H1 (cell line): ENCODE measurements around the gene PRR23E.

Source experiments
- CEBPB ChIP-seq: IDR thresholded peaks from 2 replicates; pipeline ENCODE4 v1.6.1; 2012; ENCODE audit warnings: low read depth, low read length
- EP300 ChIP-seq, 2 experiments: IDR thresholded peaks; 1 replicate in 1 of 2; 2 replicates in 1 of 2; pipeline ENCODE4 v1.6.1; 2011 to 2012; ENCODE audit warnings: low read depth in 2 of 2, low read length in 2 of 2, mild to moderate bottlenecking in 2 of 2, borderline replicate concordance in 1 of 2, inconsistent platforms in 1 of 2, moderate library complexity in 1 of 2
- EZH2 ChIP-seq: fragments of 200-600 bp; sonication (generic); IDR thresholded peaks from 2 replicates; pipeline ENCODE4 v1.7.1; 2012; ENCODE audit warnings: low read depth, mild to moderate bottlenecking, moderate library complexity, low read length, inconsistent platforms; ENCODE audit not compliant: severe bottlenecking
- HDAC2 ChIP-seq, 2 experiments: fragments of 300-600 bp in 1 of 2; sonication (generic) in 1 of 2; IDR thresholded peaks; 2 replicates each; pipeline ENCODE4 v1.6.1; 2011 to 2012; ENCODE audit warnings: low read depth in 2 of 2, low read length in 2 of 2, mild to moderate bottlenecking in 2 of 2, moderate library complexity in 2 of 2, borderline replicate concordance in 1 of 2, inconsistent platforms in 1 of 2
- JUND ChIP-seq: IDR thresholded peaks from 2 replicates; pipeline ENCODE4 v1.6.1; 2011; ENCODE audit warnings: mild to moderate bottlenecking, improper control_type of control experiment, low read length
- POLR2A ChIP-seq, 2 experiments: IDR thresholded peaks; 1 replicate in 1 of 2; 2 replicates in 1 of 2; pipeline ENCODE4 v1.6.1; 2011; ENCODE audit warnings: low read depth in 2 of 2, low read length in 2 of 2, mild to moderate bottlenecking in 2 of 2; ENCODE audit errors: control extremely low read depth in 1 of 2
- RBBP5 ChIP-seq: IDR thresholded peaks from 2 replicates; pipeline ENCODE4 v1.7.1; 2012; ENCODE audit warnings: low read depth, mild to moderate bottlenecking, inconsistent platforms, low read length, moderate library complexity, borderline replicate concordance
- TF ChIP-seq, protein P1 (sequence below), 3 experiments: IDR thresholded peaks; 1 replicate in 2 of 3; 2 replicates in 1 of 3; pipeline versions ENCODE4 v1.5.1 to v1.6.1; 2011; ENCODE audit warnings: low read length in 3 of 3, mild to moderate bottlenecking in 3 of 3, inconsistent platforms in 2 of 3, low read depth in 1 of 3, moderate library complexity in 1 of 3; ENCODE audit not compliant: insufficient read depth in 1 of 3; ENCODE audit errors: control extremely low read depth in 1 of 3
- TF ChIP-seq, protein P2 (sequence below): IDR thresholded peaks from 2 replicates; pipeline ENCODE4 v1.6.1; 2012; ENCODE audit warnings: inconsistent platforms

DNA sequence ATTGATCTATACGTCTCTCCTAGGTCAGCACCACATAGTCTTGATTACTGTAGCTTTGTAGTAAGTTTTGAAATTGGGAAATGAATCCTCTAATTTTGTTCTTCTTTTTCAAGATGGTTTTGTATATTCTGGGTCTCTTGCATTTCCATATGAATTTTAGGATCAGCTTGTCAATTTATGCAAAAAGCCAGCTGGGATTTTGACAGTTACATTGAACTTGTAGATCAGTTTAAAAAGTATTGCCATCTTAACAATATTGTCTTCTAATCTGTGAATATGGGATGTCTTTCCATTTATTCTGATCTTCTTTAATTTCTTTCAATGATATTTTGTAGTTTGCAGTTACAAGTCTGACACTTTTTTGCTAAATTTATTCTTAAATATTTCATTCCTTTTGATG, 5.6 kb upstream of the PRR23E start:
- TF ChIP-seq JUND (no peak), POLR2A (IDR thresholded peaks at IDR 0.05; ENCODE audit: control extremely low read depth in 1 of 2, low read depth in 2 of 2, low read length in 2 of 2) (no peak), EZH2 (no peak), CEBPB (no peak), RBBP5 (no peak), HDAC2 (IDR thresholded peaks at IDR 0.05; ENCODE audit: borderline replicate concordance in 1 of 2, low read depth in 2 of 2, low read length in 2 of 2) (no peak), EP300 (IDR thresholded peaks at IDR 0.05; ENCODE audit: borderline replicate concordance in 1 of 2, low read depth in 2 of 2, low read length in 2 of 2) (no peak)
- TF ChIP-seq, protein P1, sequence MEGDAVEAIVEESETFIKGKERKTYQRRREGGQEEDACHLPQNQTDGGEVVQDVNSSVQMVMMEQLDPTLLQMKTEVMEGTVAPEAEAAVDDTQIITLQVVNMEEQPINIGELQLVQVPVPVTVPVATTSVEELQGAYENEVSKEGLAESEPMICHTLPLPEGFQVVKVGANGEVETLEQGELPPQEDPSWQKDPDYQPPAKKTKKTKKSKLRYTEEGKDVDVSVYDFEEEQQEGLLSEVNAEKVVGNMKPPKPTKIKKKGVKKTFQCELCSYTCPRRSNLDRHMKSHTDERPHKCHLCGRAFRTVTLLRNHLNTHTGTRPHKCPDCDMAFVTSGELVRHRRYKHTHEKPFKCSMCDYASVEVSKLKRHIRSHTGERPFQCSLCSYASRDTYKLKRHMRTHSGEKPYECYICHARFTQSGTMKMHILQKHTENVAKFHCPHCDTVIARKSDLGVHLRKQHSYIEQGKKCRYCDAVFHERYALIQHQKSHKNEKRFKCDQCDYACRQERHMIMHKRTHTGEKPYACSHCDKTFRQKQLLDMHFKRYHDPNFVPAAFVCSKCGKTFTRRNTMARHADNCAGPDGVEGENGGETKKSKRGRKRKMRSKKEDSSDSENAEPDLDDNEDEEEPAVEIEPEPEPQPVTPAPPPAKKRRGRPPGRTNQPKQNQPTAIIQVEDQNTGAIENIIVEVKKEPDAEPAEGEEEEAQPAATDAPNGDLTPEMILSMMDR (IDR thresholded peaks at IDR 0.05; ENCODE audit: control extremely low read depth in 1 of 3, insufficient read depth in 1 of 3, low read depth in 1 of 3, low read length in 3 of 3), result no peak
- TF ChIP-seq, protein P2, sequence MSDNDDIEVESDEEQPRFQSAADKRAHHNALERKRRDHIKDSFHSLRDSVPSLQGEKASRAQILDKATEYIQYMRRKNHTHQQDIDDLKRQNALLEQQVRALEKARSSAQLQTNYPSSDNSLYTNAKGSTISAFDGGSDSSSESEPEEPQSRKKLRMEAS, result no peak
